ENCODE results near the gene ARID1B. TPM values are rescaled to one million over a fixed set of nuclear protein-coding genes. Genes with fewer than 3 reads are reported as not detected.

ARID1B gene
- total RNA-seq, 4 donors from 2014 or later, result 25.2 to 103 (median 59.5) TPM

DNA sequence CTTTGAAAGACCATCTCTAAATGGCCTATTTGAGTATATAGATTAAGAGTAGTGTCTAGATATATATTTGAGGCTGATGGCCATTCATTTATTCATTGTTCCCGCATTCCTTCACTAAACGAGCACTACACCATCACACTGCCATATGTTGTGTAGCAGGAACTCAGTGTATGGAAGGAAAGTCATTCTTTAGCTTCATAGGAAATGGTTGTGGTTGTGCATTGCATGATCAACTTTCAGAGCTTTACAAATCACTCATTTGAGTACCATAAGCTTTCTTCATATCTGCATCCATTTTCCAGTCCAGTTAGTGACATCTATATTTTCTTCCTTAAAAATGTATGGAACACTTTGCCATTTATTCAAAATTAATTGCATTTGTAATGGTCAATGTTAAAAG is 97.9 kb downstream of the ARID1B start:
- intact Hi-C loops (cut with DNase I), result no loop called here
- DNase-seq, result no peak
- H3K36me3 ChIP-seq, result peaks cover 0 to 7% (median 0%) of the 10 kb centered on the region in 3 donors
- TF ChIP-seq POLR2A (IDR thresholded peaks at IDR 0.05), result no peak
- TF ChIP-seq CTCF (IDR thresholded peaks at IDR 0.05), result no peak
- H3K4me1 ChIP-seq, result peaks cover 6 to 64% (median 6%) of the 10 kb centered on the region in 3 donors
- 55 to 81% methylated on average over 2 of the region's 2 CpGs for WGBS, 2 donors
- no peak overlapping the region for H3K27ac ChIP-seq
- H3K27me3 ChIP-seq, result no peaks in the 10 kb centered on the region
- H3K9me3 ChIP-seq, result no peaks in the 10 kb centered on the region
- H3K4me3 ChIP-seq, result no peak overlapping the region

DNA sequence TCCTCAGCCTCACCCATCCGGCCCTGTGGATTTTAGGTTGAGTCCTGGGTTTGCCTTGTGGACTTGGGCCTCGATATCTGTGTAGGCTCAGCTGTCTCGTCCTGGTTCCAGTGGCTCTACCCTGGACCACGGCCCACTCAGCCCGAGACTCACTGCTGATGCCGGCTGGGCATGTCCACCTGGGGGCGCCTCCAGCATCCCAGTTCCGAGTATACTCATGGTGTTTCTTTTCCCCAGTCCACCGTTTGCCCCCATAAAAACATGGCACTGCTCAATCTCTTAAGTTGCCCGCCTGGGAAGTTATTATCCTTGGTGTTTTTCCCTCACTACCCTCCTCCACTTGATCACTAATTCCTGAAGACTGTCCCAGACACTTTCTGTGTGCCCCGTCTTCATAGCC is 99.1 kb downstream of the ARID1B start:
- Histone ChIP-seq H3K9me3 (no peaks in the 10 kb centered on the region), H3K4me3 (no peak overlapping the region), H3K27ac (no peak overlapping the region), H3K4me1 (peaks cover 4 to 64% (median 11%) of the 10 kb centered on the region in 3 donors), H3K36me3 (peaks cover 0 to 7% (median 0%) of the 10 kb centered on the region in 3 donors), H3K27me3 (no peaks in the 10 kb centered on the region)
- TF ChIP-seq POLR2A (IDR thresholded peaks at IDR 0.05) (no peak), CTCF (IDR thresholded peaks at IDR 0.05) (peak in 1 of 6 experiments; percentile 19)
- DNase-seq, result no peak
- WGBS, 2 donors, result 90 to 93% methylated on average over 10 to 11 of the region's 11 CpGs
- intact Hi-C loops (cut with DNase I), result no loop called here

DNA sequence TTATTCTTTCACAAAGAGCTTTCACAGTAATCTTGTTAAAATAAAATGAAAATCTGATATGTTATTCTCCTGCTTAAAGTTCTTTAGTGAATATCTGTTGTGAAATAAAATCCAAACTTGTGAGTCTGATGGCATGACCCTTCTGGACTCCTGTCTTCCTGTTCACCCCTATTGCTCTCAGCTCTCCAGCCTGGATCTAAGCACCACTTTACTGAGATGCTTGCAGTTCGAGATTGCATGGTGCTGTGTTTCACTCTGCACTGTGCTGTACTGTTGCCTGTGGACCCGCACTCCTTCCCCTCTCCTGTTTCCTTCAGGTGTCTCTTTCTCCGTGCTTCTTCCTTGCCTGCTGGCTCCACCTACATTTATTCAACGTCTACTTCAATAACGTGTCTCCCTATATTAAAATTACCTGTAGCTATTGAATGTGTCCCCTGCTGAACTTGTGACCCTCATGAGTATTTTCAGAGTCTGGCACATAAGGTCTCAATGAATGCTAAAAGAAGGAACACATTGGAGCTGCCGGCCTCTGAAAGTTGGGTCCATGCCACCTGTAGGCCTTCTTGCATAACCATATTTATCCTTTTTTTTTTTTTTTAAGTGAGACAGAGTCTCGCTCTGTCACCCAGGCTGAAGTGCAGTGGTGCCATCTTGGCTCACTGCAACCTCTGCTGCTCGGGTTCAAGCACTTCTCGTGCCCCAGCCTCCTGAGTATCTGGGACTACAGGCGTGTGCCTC is 100.1 kb downstream of the ARID1B start:
- H3K27me3 ChIP-seq, result no peaks in the 10 kb centered on the region
- peaks cover 0 to 7% (median 0%) of the 10 kb centered on the region in 3 donors for H3K36me3 ChIP-seq
- H3K27ac ChIP-seq, result no peak overlapping the region
- WGBS, 2 donors, result 75 to 79% methylated on average over 10 of the region's 10 CpGs
- H3K9me3 ChIP-seq, result no peaks in the 10 kb centered on the region
- no peak for TF ChIP-seq POLR2A (IDR thresholded peaks at IDR 0.05)
- TF ChIP-seq CTCF (IDR thresholded peaks at IDR 0.05), result no peak
- no peak overlapping the region for H3K4me3 ChIP-seq
- peaks cover 0 to 64% (median 11%) of the 10 kb centered on the region in 3 donors for H3K4me1 ChIP-seq
- intact Hi-C loops (cut with DNase I), result no loop called here
- no peak for DNase-seq

DNA sequence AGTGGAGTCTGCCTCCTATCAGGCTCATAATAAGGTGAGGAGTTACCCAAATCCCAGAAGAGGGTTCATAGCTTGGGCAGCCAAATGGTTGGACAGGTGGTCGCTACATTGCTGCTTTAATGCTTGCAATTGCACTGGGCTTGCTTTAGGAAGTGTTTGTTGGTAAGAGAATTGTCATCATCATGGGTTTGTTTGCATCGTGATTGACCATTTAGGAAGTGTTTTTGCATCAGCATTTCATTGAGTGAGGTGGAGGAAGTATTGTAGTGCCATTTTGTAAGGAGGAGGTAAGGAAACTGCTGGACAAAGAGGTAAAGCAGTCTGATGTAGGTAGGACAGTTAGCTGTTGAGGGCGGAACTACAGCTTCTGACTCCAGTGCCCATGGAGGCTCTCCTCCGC is 101.5 kb downstream of the ARID1B start:
- intact Hi-C loops (cut with DNase I), result no loop called here
- Histone ChIP-seq H3K27ac (no peak overlapping the region), H3K4me1 (peaks cover 9 to 68% (median 19%) of the 10 kb centered on the region in 3 donors), H3K9me3 (no peaks in the 10 kb centered on the region), H3K36me3 (peaks cover 0 to 5% (median 0%) of the 10 kb centered on the region in 3 donors), H3K4me3 (no peak overlapping the region), H3K27me3 (no peaks in the 10 kb centered on the region)
- TF ChIP-seq POLR2A (IDR thresholded peaks at IDR 0.05) (no peak), CTCF (IDR thresholded peaks at IDR 0.05) (no peak)
- DNase-seq, result no peak
- WGBS, 2 donors, result 89 to 93% methylated on average over 4 of the region's 4 CpGs

DNA sequence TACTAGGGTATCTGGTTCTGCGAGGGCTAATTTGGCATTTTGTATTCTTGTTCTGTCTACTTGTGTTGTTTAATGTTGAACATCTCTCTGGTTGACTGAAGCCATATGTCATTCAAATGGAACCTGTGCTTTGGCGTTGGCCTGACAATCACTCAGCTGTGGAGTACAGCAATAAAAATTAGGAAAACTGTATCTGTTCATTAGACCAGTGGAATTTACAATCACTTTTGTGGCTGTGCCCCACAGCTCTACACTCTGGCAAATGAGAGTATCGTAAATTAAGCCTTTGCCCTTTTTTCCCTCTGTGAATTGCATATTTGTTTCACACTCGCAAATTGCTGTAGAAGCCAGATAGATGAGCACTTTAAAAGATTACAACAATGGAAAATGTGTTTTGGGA is 102.0 kb downstream of the ARID1B start:
- H3K4me1 ChIP-seq, result peaks cover 9 to 73% (median 21%) of the 10 kb centered on the region in 3 donors
- TF ChIP-seq CTCF (IDR thresholded peaks at IDR 0.05) (no peak), POLR2A (IDR thresholded peaks at IDR 0.05) (no peak)
- intact Hi-C loops (cut with DNase I), result no loop called here
- no peak overlapping the region for H3K4me3 ChIP-seq
- WGBS, 2 donors, result 84 to 90% methylated on average over 4 of the region's 4 CpGs
- H3K27me3 ChIP-seq, result no peaks in the 10 kb centered on the region
- DNase-seq, result no peak
- H3K9me3 ChIP-seq, result no peaks in the 10 kb centered on the region
- H3K27ac ChIP-seq, result no peak overlapping the region
- no peaks in the 10 kb centered on the region for H3K36me3 ChIP-seq
